Loucy (cell line): ENCODE results near the gene COP1.

Experiments
- H2AFZ ChIP-seq: fragments of 200-600 bp; sonication (generic); 2 replicates; pipeline ENCODE4 v1.6.0; 2016; ENCODE audit warnings: antibody characterized with exemption, mild to moderate bottlenecking, low read length, moderate library complexity
- H3F3A ChIP-seq: fragments of 200-600 bp; 2 replicates; pipeline ENCODE4 v1.6.0; 2016; ENCODE audit warnings: antibody characterized with exemption, low read depth, mild to moderate bottlenecking
- H3K27me3 ChIP-seq: fragments of 200-600 bp; sonication (generic); 2 replicates; pipeline ENCODE4 v1.6.1; 2014; ENCODE audit warnings: low read length, mild to moderate bottlenecking; ENCODE audit not compliant: insufficient read depth, poor library complexity, severe bottlenecking
- H3K36me3 ChIP-seq: fragments of 200-600 bp; sonication (generic); 2 replicates; pipeline ENCODE4 v1.6.1; 2016; ENCODE audit warnings: low read length; ENCODE audit not compliant: insufficient read depth
- H3K4me1 ChIP-seq: fragments of 200-600 bp; sonication (generic); 2 replicates; pipeline ENCODE4 v1.5.1; 2014; ENCODE audit warnings: low read length, mild to moderate bottlenecking; ENCODE audit not compliant: insufficient read depth, poor library complexity, severe bottlenecking
- H3K4me2 ChIP-seq: fragments of 200-600 bp; sonication (generic); 2 replicates; pipeline ENCODE4 v1.6.0; 2014; ENCODE audit warnings: antibody characterized with exemption, low read length, low read depth, mild to moderate bottlenecking; ENCODE audit not compliant: poor library complexity, severe bottlenecking
- H3K4me3 ChIP-seq: fragments of 200-600 bp; sonication (generic); 2 replicates; pipeline ENCODE4 v1.5.1; 2014; ENCODE audit warnings: low read length, mild to moderate bottlenecking, mixed read lengths; ENCODE audit not compliant: poor library complexity, severe bottlenecking
- H3K79me2 ChIP-seq: fragments of 200-600 bp; sonication (generic); 2 replicates; pipeline ENCODE4 v1.6.1; 2014; ENCODE audit warnings: low read length; ENCODE audit not compliant: insufficient read depth
- H3K9ac ChIP-seq: fragments of 200-600 bp; sonication (generic); 2 replicates; pipeline ENCODE4 v1.6.0; 2014; ENCODE audit warnings: mild to moderate bottlenecking, low read depth, low read length, moderate library complexity; ENCODE audit not compliant: poor library complexity, severe bottlenecking
- H3K9me2 ChIP-seq: fragments of 200-600 bp; sonication (generic); replicated peaks from 2 replicates; pipeline ENCODE4 v1.6.1; 2016; ENCODE audit warnings: low read depth, low read length, mixed read lengths
- H3K9me3 ChIP-seq: fragments of 200-600 bp; sonication (generic); 2 replicates; pipeline ENCODE4 v1.6.1; 2014; ENCODE audit warnings: mild to moderate bottlenecking, antibody characterized with exemption, low read length, low read depth; ENCODE audit not compliant: insufficient read depth
- H4K20me1 ChIP-seq: fragments of 200-600 bp; sonication (generic); 2 replicates; pipeline ENCODE4 v1.6.0; 2014; ENCODE audit warnings: antibody characterized with exemption, low read length, mild to moderate bottlenecking; ENCODE audit not compliant: insufficient read depth, poor library complexity, severe bottlenecking
- EZH2phosphoT487 ChIP-seq: fragments of 200-600 bp; IDR thresholded peaks from 2 replicates; pipeline ENCODE4 v1.6.1; 2018; ENCODE audit warnings: antibody characterized with exemption, mild to moderate bottlenecking, moderate library complexity, borderline replicate concordance
- TF ChIP-seq, protein P1 (sequence below): fragments of 200-600 bp; sonication (generic); conservative IDR thresholded peaks from 2 replicates; pipeline ENCODE4 v1.5.1; 2014; ENCODE audit warnings: mild to moderate bottlenecking, antibody characterized with exemption, low read length

The COP1 gene

DNA sequence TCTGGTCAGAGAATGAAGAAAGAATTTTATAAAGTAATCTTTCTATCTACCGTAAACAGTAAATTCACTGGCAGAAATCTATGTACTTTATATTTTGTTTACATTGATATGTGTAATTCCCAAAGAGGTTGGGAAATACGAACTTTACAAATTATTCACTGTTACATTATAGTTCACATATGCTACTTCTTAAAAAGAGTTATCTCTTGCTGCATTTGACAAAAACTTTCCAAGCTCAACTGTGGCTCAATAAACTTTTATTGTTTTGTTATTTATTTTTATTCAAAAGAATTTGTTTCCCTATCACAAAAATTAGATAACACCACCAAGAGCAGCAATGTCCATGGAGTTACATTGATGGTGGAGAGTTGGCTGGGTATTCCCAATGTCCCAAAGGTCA is 262.5 kb downstream of the COP1 start:
- H3K36me3 ChIP-seq: peaks cover 50% of the 10 kb centered on the region; the same call in 1 of the 2 replicates
- H3K27me3 ChIP-seq: no peaks in the 10 kb centered on the region
- no peak overlapping the region for H3K4me3 ChIP-seq
- no peak overlapping the region for H3K4me2 ChIP-seq
- H4K20me1 ChIP-seq: no peaks in the 10 kb centered on the region
- no peaks in the 10 kb centered on the region for H3F3A ChIP-seq
- H2AFZ ChIP-seq: no peak overlapping the region
- TF ChIP-seq EZH2phosphoT487: no peak
- TF ChIP-seq, protein P1, sequence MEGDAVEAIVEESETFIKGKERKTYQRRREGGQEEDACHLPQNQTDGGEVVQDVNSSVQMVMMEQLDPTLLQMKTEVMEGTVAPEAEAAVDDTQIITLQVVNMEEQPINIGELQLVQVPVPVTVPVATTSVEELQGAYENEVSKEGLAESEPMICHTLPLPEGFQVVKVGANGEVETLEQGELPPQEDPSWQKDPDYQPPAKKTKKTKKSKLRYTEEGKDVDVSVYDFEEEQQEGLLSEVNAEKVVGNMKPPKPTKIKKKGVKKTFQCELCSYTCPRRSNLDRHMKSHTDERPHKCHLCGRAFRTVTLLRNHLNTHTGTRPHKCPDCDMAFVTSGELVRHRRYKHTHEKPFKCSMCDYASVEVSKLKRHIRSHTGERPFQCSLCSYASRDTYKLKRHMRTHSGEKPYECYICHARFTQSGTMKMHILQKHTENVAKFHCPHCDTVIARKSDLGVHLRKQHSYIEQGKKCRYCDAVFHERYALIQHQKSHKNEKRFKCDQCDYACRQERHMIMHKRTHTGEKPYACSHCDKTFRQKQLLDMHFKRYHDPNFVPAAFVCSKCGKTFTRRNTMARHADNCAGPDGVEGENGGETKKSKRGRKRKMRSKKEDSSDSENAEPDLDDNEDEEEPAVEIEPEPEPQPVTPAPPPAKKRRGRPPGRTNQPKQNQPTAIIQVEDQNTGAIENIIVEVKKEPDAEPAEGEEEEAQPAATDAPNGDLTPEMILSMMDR: no peak
- no peaks in the 10 kb centered on the region for H3K4me1 ChIP-seq
- no peaks in the 10 kb centered on the region for H3K9me3 ChIP-seq
- H3K9ac ChIP-seq: no peak overlapping the region
- H3K79me2 ChIP-seq: no peaks in the 10 kb centered on the region
- no peaks in the 10 kb centered on the region for H3K9me2 ChIP-seq

DNA sequence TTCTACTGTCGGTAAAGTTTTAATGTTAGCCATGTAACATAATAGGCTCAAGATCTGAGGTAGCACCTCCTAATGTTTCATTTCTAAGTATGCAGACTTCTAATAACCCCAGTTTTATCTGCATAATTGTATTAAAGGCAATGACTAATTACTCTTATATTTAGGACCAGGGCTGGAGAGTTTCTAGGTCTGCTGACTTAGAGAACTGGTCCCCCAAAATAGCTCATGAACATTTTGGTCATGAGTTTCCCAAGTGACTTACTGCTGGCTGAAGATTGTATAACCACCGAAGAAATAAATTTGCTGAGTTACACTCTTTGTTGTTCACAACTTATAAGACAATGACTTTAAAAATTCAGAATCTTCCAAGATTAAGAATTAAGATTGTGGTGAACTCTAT is 265.9 kb downstream of the COP1 start:
- Histone ChIP-seq H3K36me3 (peaks cover 31% of the 10 kb centered on the region; the same call in 1 of the 2 replicates), H3K9ac (no peak overlapping the region), H3K9me2 (no peaks in the 10 kb centered on the region), H3K9me3 (no peaks in the 10 kb centered on the region), H3F3A (no peaks in the 10 kb centered on the region), H3K4me2 (no peak overlapping the region), H3K4me1 (no peaks in the 10 kb centered on the region), H4K20me1 (no peaks in the 10 kb centered on the region), H3K27me3 (no peaks in the 10 kb centered on the region), H2AFZ (no peak overlapping the region), H3K79me2 (no peaks in the 10 kb centered on the region), H3K4me3 (no peak overlapping the region)
- TF ChIP-seq, protein P1: no peak
- TF ChIP-seq EZH2phosphoT487: no peak

DNA sequence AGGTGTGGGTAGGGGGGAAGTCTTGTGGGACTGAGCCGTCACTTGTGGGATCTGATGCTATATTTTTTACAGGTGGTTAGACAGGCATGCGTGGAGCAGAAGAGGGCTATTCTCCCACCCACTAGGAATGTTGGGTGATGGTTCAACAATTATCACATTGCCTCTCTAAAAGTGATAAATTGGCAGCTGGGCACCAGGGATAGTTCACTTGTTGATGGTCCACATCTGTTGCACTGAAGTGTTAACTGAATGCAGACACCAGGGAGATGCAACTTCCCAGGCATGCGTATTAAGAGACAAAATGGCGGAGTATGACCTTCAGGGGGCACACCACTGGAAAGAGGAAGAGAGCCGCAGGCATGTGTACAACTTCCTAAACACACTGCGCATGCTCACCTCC is 270.4 kb downstream of the COP1 start:
- TF ChIP-seq EZH2phosphoT487: no peak
- TF ChIP-seq, protein P1: no peak
- no peak overlapping the region for H3K4me3 ChIP-seq
- H3K27me3 ChIP-seq: no peaks in the 10 kb centered on the region
- H3K9me2 ChIP-seq: no peaks in the 10 kb centered on the region
- H3K36me3 ChIP-seq: peaks cover 16% of the 10 kb centered on the region; the same call in 1 of the 2 replicates
- H3K9ac ChIP-seq: no peak overlapping the region
- no peaks in the 10 kb centered on the region for H3K79me2 ChIP-seq
- H4K20me1 ChIP-seq: no peaks in the 10 kb centered on the region
- H3K9me3 ChIP-seq: no peaks in the 10 kb centered on the region
- no peak overlapping the region for H2AFZ ChIP-seq
- no peaks in the 10 kb centered on the region for H3F3A ChIP-seq
- H3K4me1 ChIP-seq: no peaks in the 10 kb centered on the region
- no peak overlapping the region for H3K4me2 ChIP-seq
